Heart left ventricle (tissue), 13 donors: Measurements from ENCODE around the gene POLD2.

Experiments used
- CTCF ChIP-seq, 12 donors: fragments of 200-600 bp; sonication (generic) in 4 of 12; IDR thresholded peaks; one replicate each; pipeline versions ENCODE4 v1.5.0 to v1.8.0; 2018 to 2022; ENCODE audit warnings: antibody characterized with exemption in 12 of 12, mild to moderate bottlenecking in 5 of 12
- POLR2A ChIP-seq, 2 donors: fragments of 450-650 bp; IDR thresholded peaks; one replicate each; pipeline ENCODE4 v1.6.1; 2017; ENCODE audit warnings: antibody characterized with exemption in 2 of 2, mild to moderate bottlenecking in 2 of 2, moderate library complexity in 2 of 2
- donor health status: ischemic (EF 13 %, LVEDD 7.1; RV severe dilation, severe dysfunction).
- donor health status: DM: no; HTN: yes; CAD: no.
- donor health status: DM: no; HTN: no; CAD: no.
- donor health status: ischemic (EF 25% LVEDD 6.9; RV normal size, moderate dysfunction).
- donor health status: ischemic (EF 25% LVEDD 5.7; RV mildly dilated, moderate dysfunction).
- donor health status: ischemic (EF 35%, LVEDD 5.7; RV mildly dilated, moderate dysfunction).
- donor health status: nonischemic (EF 11% LVEDD 7.7; RV severe dilation, severe dysfunction).
- donor health status: DM: yes; HTN: yes; CAD: no.
- donor health status: PGD.
- donor health status: ischemic (EF 29% LVEDD 5.4; RV normal size, mild dysfunction).
- donor health status: nonischemic (EF 23%, LVEDD 6.1; RV moderate dilation, normal function).

GRCh38 chr7:44080686-44081265 is 42.6 kb downstream of the POLD2 start:
- TF ChIP-seq CTCF (IDR thresholded peaks at IDR 0.05) (no peak), POLR2A (IDR thresholded peaks at IDR 0.05) (no peak)
